WTC11 (cell line): ENCODE measurements around the gene ZFP64. TPM values are rescaled to one million over a fixed set of nuclear protein-coding genes. Genes with fewer than 3 reads are reported as not detected.
A peak's percentile ranks its signal among the peaks of the same experiment; 100 is the strongest.

ENCODE experiments used
- ATAC-seq: fragments of 200-7000 bp; cut with Tn5 transposase; 2 replicates; pipeline ENCODE4 v1.10.0; 2021; ENCODE audit warnings: mild to moderate bottlenecking, moderate library complexity
- CTCF ChIA-PET: fragments of 300-600 bp; sonication (Branson Sonifier 250); formaldehyde crosslinking; loops from one replicate; lab custom pipeline; 2021; ENCODE audit warnings: antibody characterized with exemption; lab: Charles Lee
- POLR2A ChIA-PET: fragments of 350-600 bp; sonication (Branson Sonifier 250); formaldehyde crosslinking; loops from one replicate; lab custom pipeline; 2021; ENCODE audit warnings: antibody characterized with exemption; lab: Charles Lee
- DNase-seq: peaks from one replicate; pipeline ENCODE4 v3.0.0; 2021; ENCODE audit warnings: low spot score
- H3K27ac Mint-ChIP-seq: 2 replicates; pipeline ENCODE4 v1.8.0; 2021; ENCODE audit warnings: mixed read lengths
- H3K27me3 Mint-ChIP-seq: 2 replicates; pipeline ENCODE4 v1.8.0; 2021; ENCODE audit warnings: low read depth, mild to moderate bottlenecking, moderate library complexity, mixed read lengths
- H3K36me3 Mint-ChIP-seq: 2 replicates; pipeline ENCODE4 v1.8.0; 2021; ENCODE audit warnings: mixed read lengths
- H3K4me1 Mint-ChIP-seq: 2 replicates; pipeline ENCODE4 v1.8.0; 2022; ENCODE audit warnings: mixed read lengths
- H3K4me3 Mint-ChIP-seq: 2 replicates; pipeline ENCODE4 v1.8.0; 2021; ENCODE audit warnings: mild to moderate bottlenecking, moderate library complexity, mixed read lengths
- H3K9me3 Mint-ChIP-seq: 2 replicates; pipeline ENCODE4 v1.8.0; 2021; ENCODE audit warnings: mixed read lengths
- CREB1 ChIP-seq: sonication (generic); formaldehyde crosslinking; IDR thresholded peaks from 2 replicates; pipeline ENCODE4 v1.8.0; 2023; ENCODE audit warnings: mild to moderate bottlenecking, missing genetic modification reagents
- EMX1 ChIP-seq: fragments of 250-450 bp; sonication (Bioruptor Pico); IDR thresholded peaks from 2 replicates; pipeline ENCODE4 v1.8.0; 2021; ENCODE audit warnings: mild to moderate bottlenecking
- FOXJ3 ChIP-seq: sonication (generic); formaldehyde crosslinking; IDR thresholded peaks from 2 replicates; pipeline ENCODE4 v1.9.0; 2021; ENCODE audit warnings: missing genetic modification reagents, mild to moderate bottlenecking, borderline replicate concordance
- FOXK1 ChIP-seq: sonication (generic); formaldehyde crosslinking; IDR thresholded peaks from 2 replicates; pipeline ENCODE4 v1.8.0; 2022; ENCODE audit warnings: mild to moderate bottlenecking, moderate library complexity, missing genetic modification reagents
- GABPB1 ChIP-seq: sonication (generic); formaldehyde crosslinking; IDR thresholded peaks from 2 replicates; pipeline ENCODE4 v1.8.1; 2023; ENCODE audit warnings: mild to moderate bottlenecking, missing genetic modification reagents
- GRHL2 ChIP-seq: fragments of 250-450 bp; sonication (Bioruptor Pico); IDR thresholded peaks from 2 replicates; pipeline ENCODE4 v1.8.0; 2022; ENCODE audit warnings: mild to moderate bottlenecking, moderate library complexity; ENCODE audit not compliant: insufficient replicate concordance, severe bottlenecking
- KAT7 ChIP-seq: sonication (generic); formaldehyde crosslinking; IDR thresholded peaks from 2 replicates; pipeline ENCODE4 v1.8.1; 2023; ENCODE audit warnings: missing genetic modification reagents, mild to moderate bottlenecking, borderline replicate concordance
- SP1 ChIP-seq: sonication (generic); formaldehyde crosslinking; conservative IDR thresholded peaks from 2 replicates; pipeline ENCODE4 v1.8.1; 2022; ENCODE audit warnings: missing genetic modification reagents
- TCF7 ChIP-seq: sonication (generic); formaldehyde crosslinking; IDR thresholded peaks from 2 replicates; pipeline ENCODE4 v1.8.0; 2022; ENCODE audit warnings: mild to moderate bottlenecking, low read depth, missing genetic modification reagents, moderate library complexity
- total RNA-seq: library from RNA; stranded (reverse); gene quantifications from 3 replicates; pipeline ENCODE4 v1.2.3, GENCODE V29; 2021
- TF ChIP-seq, protein P1 (sequence below): sonication (generic); formaldehyde crosslinking; IDR thresholded peaks from 2 replicates; pipeline ENCODE4 v1.8.0; 2023; ENCODE audit warnings: mild to moderate bottlenecking, missing genetic modification reagents
- TF ChIP-seq, protein P2 (sequence below): fragments of 250-450 bp; sonication (Bioruptor Pico); IDR thresholded peaks from 2 replicates; pipeline ENCODE4 v1.9.0; 2021; ENCODE audit warnings: mild to moderate bottlenecking
- TF ChIP-seq, protein P3 (sequence below): sonication (generic); formaldehyde crosslinking; IDR thresholded peaks from 2 replicates; pipeline ENCODE4 v1.8.1; 2023; ENCODE audit warnings: mild to moderate bottlenecking, moderate library complexity, missing genetic modification reagents
- TF ChIP-seq, protein P4 (sequence below): sonication (generic); formaldehyde crosslinking; IDR thresholded peaks from 2 replicates; pipeline ENCODE4 v1.8.0; 2022; ENCODE audit warnings: mild to moderate bottlenecking, missing genetic modification reagents
- TF ChIP-seq, protein P5 (sequence below): sonication (generic); formaldehyde crosslinking; IDR thresholded peaks from 2 replicates; pipeline ENCODE4 v1.8.1; 2022; ENCODE audit warnings: low read depth, mild to moderate bottlenecking, moderate library complexity, missing genetic modification reagents, borderline replicate concordance

The ZFP64 gene
- total RNA-seq, 1 experiment from 2014 or later, result 26.1 TPM

GRCh38 chr20:52236292-52236691 is 44.7 kb upstream of the ZFP64 start:
- Mint-ChIP-seq H3K27me3 (no peaks in the 10 kb centered on the region), H3K36me3 (no peaks in the 10 kb centered on the region)
- POLR2A ChIA-PET, result no interaction called here
- TF ChIP-seq, protein P1, sequence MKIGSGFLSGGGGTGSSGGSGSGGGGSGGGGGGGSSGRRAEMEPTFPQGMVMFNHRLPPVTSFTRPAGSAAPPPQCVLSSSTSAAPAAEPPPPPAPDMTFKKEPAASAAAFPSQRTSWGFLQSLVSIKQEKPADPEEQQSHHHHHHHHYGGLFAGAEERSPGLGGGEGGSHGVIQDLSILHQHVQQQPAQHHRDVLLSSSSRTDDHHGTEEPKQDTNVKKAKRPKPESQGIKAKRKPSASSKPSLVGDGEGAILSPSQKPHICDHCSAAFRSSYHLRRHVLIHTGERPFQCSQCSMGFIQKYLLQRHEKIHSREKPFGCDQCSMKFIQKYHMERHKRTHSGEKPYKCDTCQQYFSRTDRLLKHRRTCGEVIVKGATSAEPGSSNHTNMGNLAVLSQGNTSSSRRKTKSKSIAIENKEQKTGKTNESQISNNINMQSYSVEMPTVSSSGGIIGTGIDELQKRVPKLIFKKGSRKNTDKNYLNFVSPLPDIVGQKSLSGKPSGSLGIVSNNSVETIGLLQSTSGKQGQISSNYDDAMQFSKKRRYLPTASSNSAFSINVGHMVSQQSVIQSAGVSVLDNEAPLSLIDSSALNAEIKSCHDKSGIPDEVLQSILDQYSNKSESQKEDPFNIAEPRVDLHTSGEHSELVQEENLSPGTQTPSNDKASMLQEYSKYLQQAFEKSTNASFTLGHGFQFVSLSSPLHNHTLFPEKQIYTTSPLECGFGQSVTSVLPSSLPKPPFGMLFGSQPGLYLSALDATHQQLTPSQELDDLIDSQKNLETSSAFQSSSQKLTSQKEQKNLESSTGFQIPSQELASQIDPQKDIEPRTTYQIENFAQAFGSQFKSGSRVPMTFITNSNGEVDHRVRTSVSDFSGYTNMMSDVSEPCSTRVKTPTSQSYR, result no peak
- TF ChIP-seq GRHL2 (CRISPR knock-in tag) (no peak), TCF7 (CRISPR knock-in tag) (no peak), KAT7 (CRISPR knock-in tag) (no peak), EMX1 (CRISPR knock-in tag) (no peak), FOXJ3 (no peak), FOXK1 (CRISPR knock-in tag) (no peak), GABPB1 (CRISPR knock-in tag) (no peak)
- TF ChIP-seq, all 79 proteins: peak for 0
- CTCF ChIA-PET, result no interaction called here
- Mint-ChIP-seq H3K4me3 (no peak overlapping the region), H3K9me3 (no peaks in the 10 kb centered on the region), H3K27ac (no peak overlapping the region), H3K4me1 (no peaks in the 10 kb centered on the region)
- no peak for DNase-seq
- no peak for ATAC-seq

- no peak for ATAC-seq
- TF ChIP-seq, protein P2, sequence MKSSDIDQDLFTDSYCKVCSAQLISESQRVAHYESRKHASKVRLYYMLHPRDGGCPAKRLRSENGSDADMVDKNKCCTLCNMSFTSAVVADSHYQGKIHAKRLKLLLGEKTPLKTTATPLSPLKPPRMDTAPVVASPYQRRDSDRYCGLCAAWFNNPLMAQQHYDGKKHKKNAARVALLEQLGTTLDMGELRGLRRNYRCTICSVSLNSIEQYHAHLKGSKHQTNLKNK (CRISPR knock-in tag), result no peak
- TF ChIP-seq, protein P3, sequence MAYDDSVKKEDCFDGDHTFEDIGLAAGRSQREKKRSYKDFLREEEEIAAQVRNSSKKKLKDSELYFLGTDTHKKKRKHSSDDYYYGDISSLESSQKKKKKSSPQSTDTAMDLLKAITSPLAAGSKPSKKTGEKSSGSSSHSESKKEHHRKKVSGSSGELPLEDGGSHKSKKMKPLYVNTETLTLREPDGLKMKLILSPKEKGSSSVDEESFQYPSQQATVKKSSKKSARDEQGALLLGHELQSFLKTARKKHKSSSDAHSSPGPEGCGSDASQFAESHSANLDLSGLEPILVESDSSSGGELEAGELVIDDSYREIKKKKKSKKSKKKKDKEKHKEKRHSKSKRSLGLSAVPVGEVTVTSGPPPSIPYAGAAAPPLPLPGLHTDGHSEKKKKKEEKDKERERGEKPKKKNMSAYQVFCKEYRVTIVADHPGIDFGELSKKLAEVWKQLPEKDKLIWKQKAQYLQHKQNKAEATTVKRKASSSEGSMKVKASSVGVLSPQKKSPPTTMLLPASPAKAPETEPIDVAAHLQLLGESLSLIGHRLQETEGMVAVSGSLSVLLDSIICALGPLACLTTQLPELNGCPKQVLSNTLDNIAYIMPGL (CRISPR knock-in tag), result no peak
- TF ChIP-seq SP1 (CRISPR knock-in tag), result no peak
- no peak for TF ChIP-seq CREB1 (CRISPR knock-in tag)
- TF ChIP-seq, protein P4, sequence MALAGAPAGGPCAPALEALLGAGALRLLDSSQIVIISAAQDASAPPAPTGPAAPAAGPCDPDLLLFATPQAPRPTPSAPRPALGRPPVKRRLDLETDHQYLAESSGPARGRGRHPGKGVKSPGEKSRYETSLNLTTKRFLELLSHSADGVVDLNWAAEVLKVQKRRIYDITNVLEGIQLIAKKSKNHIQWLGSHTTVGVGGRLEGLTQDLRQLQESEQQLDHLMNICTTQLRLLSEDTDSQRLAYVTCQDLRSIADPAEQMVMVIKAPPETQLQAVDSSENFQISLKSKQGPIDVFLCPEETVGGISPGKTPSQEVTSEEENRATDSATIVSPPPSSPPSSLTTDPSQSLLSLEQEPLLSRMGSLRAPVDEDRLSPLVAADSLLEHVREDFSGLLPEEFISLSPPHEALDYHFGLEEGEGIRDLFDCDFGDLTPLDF, result no peak
- Mint-ChIP-seq H3K4me3 (no peak overlapping the region), H3K36me3 (no peaks in the 10 kb centered on the region), H3K27me3 (no peaks in the 10 kb centered on the region), H3K27ac (no peak overlapping the region), H3K9me3 (no peaks in the 10 kb centered on the region), H3K4me1 (no peaks in the 10 kb centered on the region)
- no peak for DNase-seq
- ChIA-PET POLR2A (no interaction called here), CTCF (no interaction called here)
Measured at GRCh38 chr20:52235129-52235528, 43.5 kb upstream of the ZFP64 start.

DNA sequence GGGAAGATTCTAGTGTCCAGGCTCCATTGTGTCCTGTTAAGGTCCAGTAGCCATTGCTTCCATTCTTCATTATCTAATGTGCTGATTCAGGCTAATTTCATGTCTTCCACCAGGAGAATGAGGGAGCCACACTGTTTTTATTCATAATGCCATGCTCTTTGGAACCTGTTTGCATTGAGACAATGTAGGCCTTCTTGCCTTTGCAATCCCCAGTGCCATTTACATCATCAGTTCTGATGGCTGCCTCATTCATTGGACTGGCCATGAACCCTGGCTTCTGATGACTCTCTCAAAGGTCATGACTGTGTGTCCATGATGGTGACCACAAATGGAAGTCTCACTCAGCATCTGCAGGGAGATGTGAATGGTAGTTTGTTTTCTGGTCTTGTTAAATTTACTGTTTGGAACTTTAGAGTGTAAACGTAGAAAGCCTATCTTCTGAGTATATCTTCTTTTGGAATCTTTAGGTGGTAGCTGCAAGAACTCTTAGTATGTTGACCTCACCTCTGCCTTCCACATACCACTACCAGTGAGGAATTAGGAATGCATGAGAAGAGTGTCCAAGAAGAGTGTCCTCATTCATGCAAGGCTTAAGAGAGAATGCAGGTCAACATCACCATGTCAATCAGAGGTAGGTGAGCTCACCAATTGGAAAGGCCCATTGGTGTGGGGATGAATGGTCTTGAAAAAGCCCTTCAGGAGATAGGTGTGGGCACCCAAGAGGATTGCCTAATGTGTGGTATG is 42.9 kb upstream of the ZFP64 start:
- no peak for DNase-seq
- peak; percentile 99 for TF ChIP-seq GABPB1 (CRISPR knock-in tag)
- TF ChIP-seq, protein P5, sequence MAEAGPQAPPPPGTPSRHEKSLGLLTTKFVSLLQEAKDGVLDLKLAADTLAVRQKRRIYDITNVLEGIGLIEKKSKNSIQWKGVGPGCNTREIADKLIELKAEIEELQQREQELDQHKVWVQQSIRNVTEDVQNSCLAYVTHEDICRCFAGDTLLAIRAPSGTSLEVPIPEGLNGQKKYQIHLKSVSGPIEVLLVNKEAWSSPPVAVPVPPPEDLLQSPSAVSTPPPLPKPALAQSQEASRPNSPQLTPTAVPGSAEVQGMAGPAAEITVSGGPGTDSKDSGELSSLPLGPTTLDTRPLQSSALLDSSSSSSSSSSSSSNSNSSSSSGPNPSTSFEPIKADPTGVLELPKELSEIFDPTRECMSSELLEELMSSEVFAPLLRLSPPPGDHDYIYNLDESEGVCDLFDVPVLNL (CRISPR knock-in tag), result no peak
- H3K9me3 Mint-ChIP-seq, result no peaks in the 10 kb centered on the region
- no peaks in the 10 kb centered on the region for H3K27me3 Mint-ChIP-seq
- ChIA-PET CTCF (no interaction called here), POLR2A (no interaction called here)
- no peaks in the 10 kb centered on the region for H3K4me1 Mint-ChIP-seq
- H3K4me3 Mint-ChIP-seq, result no peak overlapping the region
- no peaks in the 10 kb centered on the region for H3K36me3 Mint-ChIP-seq
- no peak overlapping the region for H3K27ac Mint-ChIP-seq
- no peak for ATAC-seq
